HFF-Myc (cell line): Measurements from ENCODE around the gene CAPN10.

ENCODE experiments used
- DNase-seq: peaks from one replicate; pipeline ENCODE4 v3.0.0-alpha.2; 2011; ENCODE audit warnings: low read depth; ENCODE audit errors: extremely low read depth
- H3K4me3 ChIP-seq: replicated peaks from 2 replicates; pipeline ENCODE4 v1.5.1; 2011; ENCODE audit warnings: low read depth, mild to moderate bottlenecking, control low read depth, low read length
- CTCF ChIP-seq: IDR thresholded peaks from 2 replicates; pipeline ENCODE4 v1.5.1; 2012; ENCODE audit warnings: mild to moderate bottlenecking, low read depth, low read length, control low read depth; ENCODE audit errors: missing control alignments

Gene CAPN10

GRCh38 chr2:240630771-240631547 lies 44.4 kb downstream of the CAPN10 start:
- no peak for TF ChIP-seq CTCF
- DNase-seq = no peak
- H3K4me3 ChIP-seq = no peak overlapping the region

GRCh38 chr2:240631548-240632305 lies 45.2 kb downstream of the CAPN10 start:
- H3K4me3 ChIP-seq = no peak overlapping the region
- DNase-seq = no peak
- no peak for TF ChIP-seq CTCF

GRCh38 chr2:240632306-240632721 lies 45.8 kb downstream of the CAPN10 start:
- no peak for DNase-seq

GRCh38 chr2:240635121-240635997 lies 48.8 kb downstream of the CAPN10 start:
- DNase-seq = no peak
- TF ChIP-seq CTCF = no peak
- no peak overlapping the region for H3K4me3 ChIP-seq

More at GRCh38 chr2:240632306-240632721, 45.8 kb downstream of the CAPN10 start:
- no peak for TF ChIP-seq CTCF
- no peak overlapping the region for H3K4me3 ChIP-seq

GRCh38 chr2:240635998-240636547 lies 49.5 kb downstream of the CAPN10 start:
- no peak overlapping the region for H3K4me3 ChIP-seq
- DNase-seq = no peak
- TF ChIP-seq CTCF = no peak

GRCh38 chr2:240636563-240637115 lies 50.1 kb downstream of the CAPN10 start:
- no peak overlapping the region for H3K4me3 ChIP-seq
- no peak for TF ChIP-seq CTCF
- DNase-seq = no peak
